MM.1S (cell line): ENCODE results near the gene SEMA3C.

ENCODE experiments used
- CTCF ChIP-seq: fragments of 300-600 bp; sonication (generic); IDR thresholded peaks from 2 replicates; pipeline ENCODE4 v1.5.1; 2016; ENCODE audit warnings: antibody characterized with exemption, low read length, mixed read lengths
- EZH2 ChIP-seq: fragments of 300-600 bp; sonication (generic); optimal IDR thresholded peaks from 2 replicates; pipeline ENCODE3; 2017; ENCODE audit warnings: low read depth, mild to moderate bottlenecking, antibody characterized with exemption, low read length, mixed read lengths

GRCh38 chr7:80823057-80823456 is 95.8 kb downstream of the SEMA3C start:
- TF ChIP-seq CTCF (no peak), EZH2 (no peak)
